ENCODE data around the gene KRTAP19-6. TPM values are rescaled to one million over a fixed set of nuclear protein-coding genes. Genes with fewer than 3 reads are reported as not detected.

KRTAP19-6 gene
- total RNA-seq, 3 donors from 2014 or later (not counting 1 experiment from before 2014, with no cell fraction given) = not detected

DNA sequence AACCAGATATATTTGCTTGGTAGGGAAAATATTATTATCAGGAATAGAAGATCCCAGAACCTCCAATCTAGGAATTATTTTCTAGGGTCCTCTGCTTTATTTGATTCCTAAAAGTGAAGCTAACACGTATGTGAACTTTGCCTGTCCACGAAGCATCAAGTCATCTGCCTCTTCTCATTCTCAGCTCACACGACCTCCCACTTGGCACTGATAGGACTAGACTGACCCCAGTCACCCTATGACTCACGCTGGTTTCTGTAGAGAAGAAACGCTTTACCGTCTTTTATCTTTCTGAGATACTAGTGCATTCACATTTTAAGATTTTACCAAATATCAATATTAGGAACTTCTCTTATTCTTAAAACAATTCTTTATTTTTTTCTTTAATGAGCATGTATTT, 21.4 kb upstream of the KRTAP19-6 start:
- WGBS (ENCODE audit: insufficient coverage) = 61% methylated on average over 6 of the region's 6 CpGs
- ATAC-seq = no peak
- Histone ChIP-seq H3K27me3 (ENCODE audit: control insufficient read depth, insufficient read depth, low read length) (no peaks in the 10 kb centered on the region), H3K36me3 (ENCODE audit: control insufficient read depth, insufficient read depth, low read length) (no peaks in the 10 kb centered on the region), H3K4me1 (ENCODE audit: control insufficient read depth, insufficient read depth, low read length) (no peaks in the 10 kb centered on the region), H3K4me3 (ENCODE audit: low read length) (no peak overlapping the region), H3K27ac (ENCODE audit: low read length) (no peak overlapping the region), H3K9me3 (ENCODE audit: control insufficient read depth, insufficient read depth, low read length) (no peaks in the 10 kb centered on the region)
- Mint-ChIP-seq H3K27me3 (ENCODE audit: low read depth in 2 of 2) (no peaks in the 10 kb centered on the region), H3K27ac (no peak overlapping the region), H3K4me1 (no peaks in the 10 kb centered on the region), H3K36me3 (no peaks in the 10 kb centered on the region), H3K9me3 (peaks cover 8% of the 10 kb centered on the region in 2 donors), H3K4me3 (no peak overlapping the region)
- intact Hi-C loops (cut with micrococcal nuclease) = no loop called here
- no peak for DNase-seq
- TF ChIP-seq, protein P1, sequence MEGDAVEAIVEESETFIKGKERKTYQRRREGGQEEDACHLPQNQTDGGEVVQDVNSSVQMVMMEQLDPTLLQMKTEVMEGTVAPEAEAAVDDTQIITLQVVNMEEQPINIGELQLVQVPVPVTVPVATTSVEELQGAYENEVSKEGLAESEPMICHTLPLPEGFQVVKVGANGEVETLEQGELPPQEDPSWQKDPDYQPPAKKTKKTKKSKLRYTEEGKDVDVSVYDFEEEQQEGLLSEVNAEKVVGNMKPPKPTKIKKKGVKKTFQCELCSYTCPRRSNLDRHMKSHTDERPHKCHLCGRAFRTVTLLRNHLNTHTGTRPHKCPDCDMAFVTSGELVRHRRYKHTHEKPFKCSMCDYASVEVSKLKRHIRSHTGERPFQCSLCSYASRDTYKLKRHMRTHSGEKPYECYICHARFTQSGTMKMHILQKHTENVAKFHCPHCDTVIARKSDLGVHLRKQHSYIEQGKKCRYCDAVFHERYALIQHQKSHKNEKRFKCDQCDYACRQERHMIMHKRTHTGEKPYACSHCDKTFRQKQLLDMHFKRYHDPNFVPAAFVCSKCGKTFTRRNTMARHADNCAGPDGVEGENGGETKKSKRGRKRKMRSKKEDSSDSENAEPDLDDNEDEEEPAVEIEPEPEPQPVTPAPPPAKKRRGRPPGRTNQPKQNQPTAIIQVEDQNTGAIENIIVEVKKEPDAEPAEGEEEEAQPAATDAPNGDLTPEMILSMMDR (IDR thresholded peaks at IDR 0.05) = no peak

DNA sequence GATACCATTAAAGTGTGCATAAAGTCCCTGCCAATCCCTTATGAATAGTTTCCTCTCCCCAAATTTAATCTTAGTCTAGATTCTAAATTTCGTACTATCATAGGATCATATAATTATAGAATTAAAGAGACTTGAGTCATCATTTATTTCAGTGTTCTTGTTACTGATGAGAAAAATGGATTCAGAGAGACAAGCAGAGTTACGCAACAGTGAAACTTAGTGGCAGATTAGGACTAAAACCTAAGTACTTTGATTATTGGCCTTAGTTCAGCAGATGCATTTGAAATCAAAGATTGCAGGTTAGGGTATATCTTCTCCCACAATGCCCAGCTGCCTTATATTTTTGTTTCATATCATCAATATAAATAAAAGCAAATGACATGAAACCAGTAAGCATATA, 20.3 kb upstream of the KRTAP19-6 start:
- Histone ChIP-seq H3K27ac (ENCODE audit: low read length) (no peak overlapping the region), H3K27me3 (ENCODE audit: control insufficient read depth, insufficient read depth, low read length) (no peaks in the 10 kb centered on the region), H3K36me3 (ENCODE audit: control insufficient read depth, insufficient read depth, low read length) (no peaks in the 10 kb centered on the region), H3K4me3 (ENCODE audit: low read length) (no peak overlapping the region), H3K4me1 (ENCODE audit: control insufficient read depth, insufficient read depth, low read length) (no peaks in the 10 kb centered on the region), H3K9me3 (ENCODE audit: control insufficient read depth, insufficient read depth, low read length) (no peaks in the 10 kb centered on the region)
- Mint-ChIP-seq H3K4me3 (no peak overlapping the region), H3K9me3 (peaks cover 8 to 11% of the 10 kb centered on the region in 2 donors), H3K27me3 (ENCODE audit: low read depth in 2 of 2) (no peaks in the 10 kb centered on the region), H3K4me1 (no peaks in the 10 kb centered on the region), H3K36me3 (no peaks in the 10 kb centered on the region), H3K27ac (no peak overlapping the region)
- WGBS (ENCODE audit: insufficient coverage) = 88% methylated on average over 1 of the region's 2 CpGs
- TF ChIP-seq, protein P1 (IDR thresholded peaks at IDR 0.05) = no peak
- DNase-seq (no peak), ATAC-seq (no peak)
- intact Hi-C loops (cut with micrococcal nuclease) = no loop called here

DNA sequence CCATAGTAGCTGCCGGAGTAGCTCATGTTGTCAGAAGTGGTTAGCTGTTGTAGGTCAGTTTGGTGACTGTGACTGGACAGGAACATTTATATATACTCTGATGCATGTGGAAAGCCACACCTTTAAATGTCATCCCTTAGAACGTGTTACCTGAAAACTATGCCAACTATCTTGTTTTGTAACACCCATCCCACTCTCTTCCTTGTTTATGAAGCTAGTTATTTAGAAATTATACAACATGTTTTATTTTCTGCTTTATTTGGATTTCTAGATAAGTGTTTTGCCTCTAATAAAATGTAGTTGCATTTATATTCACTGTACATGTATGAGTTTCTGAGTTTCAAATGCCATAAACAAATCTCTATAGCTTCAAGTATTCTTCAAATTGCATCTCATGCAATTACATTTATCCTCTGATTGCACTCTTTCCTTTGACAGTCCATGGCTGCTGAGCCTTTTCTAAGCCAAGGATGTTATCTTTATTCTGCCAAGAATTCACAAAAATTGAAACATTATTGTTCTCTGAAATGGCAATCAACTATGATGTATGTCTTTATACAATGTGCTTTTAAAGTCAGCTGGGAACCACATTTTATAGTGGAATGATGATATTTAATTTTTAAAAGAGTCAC, 19.7 kb upstream of the KRTAP19-6 start, which contains the start of gene KRTAP19-7:
KRTAP19-7 (minus strand) TSS at position 51 of the 632 bp plus-strand sequence; CDS start at position 26, 25 bp downstream.
- DNase-seq = no peak
- TF ChIP-seq, protein P1 (IDR thresholded peaks at IDR 0.05) = no peak
- no peaks in the 10 kb centered on the region for H3K4me1 ChIP-seq (ENCODE audit: control insufficient read depth, insufficient read depth, low read length)
- Mint-ChIP-seq H3K4me3 (no peak within 1 kb of the TSS), H3K27me3 (ENCODE audit: low read depth in 2 of 2) (no peaks in the 10 kb centered on the region), H3K9me3 (peaks cover 8 to 11% of the 10 kb centered on the region in 2 donors), H3K4me1 (no peaks in the 10 kb centered on the region), H3K36me3 (no peaks in the 10 kb centered on the region), H3K27ac (no peak within 1 kb of the TSS)
- intact Hi-C loops (cut with micrococcal nuclease) = no loop called here
- 77% methylated on average over 1 of the region's 2 CpGs for WGBS (ENCODE audit: insufficient coverage)
- no peak within 1 kb of the TSS for H3K27ac ChIP-seq (ENCODE audit: low read length)
- no peak within 1 kb of the TSS for H3K4me3 ChIP-seq (ENCODE audit: low read length)
- ATAC-seq = no peak
- no peaks in the 10 kb centered on the region for H3K9me3 ChIP-seq (ENCODE audit: control insufficient read depth, insufficient read depth, low read length)
- H3K27me3 ChIP-seq (ENCODE audit: control insufficient read depth, insufficient read depth, low read length) = no peaks in the 10 kb centered on the region
- H3K36me3 ChIP-seq (ENCODE audit: control insufficient read depth, insufficient read depth, low read length) = no peaks in the 10 kb centered on the region

DNA sequence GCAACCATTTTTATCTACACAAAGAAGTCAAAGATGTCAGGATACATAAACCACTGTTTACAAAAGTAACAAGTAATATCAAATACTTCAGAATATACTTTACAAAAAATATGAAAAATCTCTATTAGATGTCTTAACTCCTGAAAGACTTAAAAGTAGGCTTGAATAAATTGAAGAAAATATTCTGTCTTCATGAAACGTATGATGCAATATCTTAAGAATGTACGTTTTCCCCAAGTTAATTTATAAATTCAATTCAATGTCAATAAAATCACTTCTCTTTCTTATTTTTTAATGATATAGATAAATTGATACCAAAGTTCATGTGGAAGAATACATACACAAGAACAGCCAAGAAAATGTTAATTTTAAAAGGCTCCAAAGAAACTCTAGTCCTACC, 13.4 kb upstream of the KRTAP19-6 start:
- Mint-ChIP-seq H3K27ac (no peak overlapping the region), H3K36me3 (no peaks in the 10 kb centered on the region)
- TF ChIP-seq, protein P1 (IDR thresholded peaks at IDR 0.05) = no peak

More for the DNA sequence above, 13.4 kb upstream of the KRTAP19-6 start:
- H3K27ac ChIP-seq (ENCODE audit: low read length) = no peak overlapping the region
- H3K36me3 ChIP-seq (ENCODE audit: control insufficient read depth, insufficient read depth, low read length) = no peaks in the 10 kb centered on the region
- Mint-ChIP-seq H3K27me3 (ENCODE audit: low read depth in 2 of 2) (no peaks in the 10 kb centered on the region), H3K4me1 (no peaks in the 10 kb centered on the region), H3K9me3 (peaks cover 13 to 25% of the 10 kb centered on the region in 2 donors), H3K4me3 (no peak overlapping the region)
- H3K27me3 ChIP-seq (ENCODE audit: control insufficient read depth, insufficient read depth, low read length) = no peaks in the 10 kb centered on the region
- no CpG with 5 or more reads among the region's 2 CpGs for WGBS (ENCODE audit: insufficient coverage)
- no peak for ATAC-seq
- no peaks in the 10 kb centered on the region for H3K4me1 ChIP-seq (ENCODE audit: control insufficient read depth, insufficient read depth, low read length)
- intact Hi-C loops (cut with micrococcal nuclease) = no loop called here
- H3K9me3 ChIP-seq (ENCODE audit: control insufficient read depth, insufficient read depth, low read length) = peaks cover 3% of the 10 kb centered on the region
- no peak overlapping the region for H3K4me3 ChIP-seq (ENCODE audit: low read length)
- no peak for DNase-seq

All from natural killer cell (primary cell).